ENCODE measurements around the gene POLA1. TPM values are rescaled to one million over a fixed set of nuclear protein-coding genes. Genes with fewer than 3 reads are reported as not detected.

The POLA1 gene
- total and polyA plus RNA-seq, 7 experiments from 2014 or later = 4.1 to 26.6 (median 6.5) TPM

- POLR2A ChIA-PET = no interaction called here
- Mint-ChIP-seq H3K27ac (no peak overlapping the region), H3K4me3 (no peak overlapping the region), H3K27me3 (no peaks in the 10 kb centered on the region), H3K4me1 (no peaks in the 10 kb centered on the region), H3K36me3 (peaks cover 0 to 5% (median 0%) of the 10 kb centered on the region in 5 donors), H3K9me3 (no peaks in the 10 kb centered on the region)
- CTCF ChIA-PET = interaction anchor here (1.3 kb wide), 1 partner anchor 305 kb away, joined by 9 read pairs; no protein-coding TSS in a partner anchor
- Histone ChIP-seq H3K27me3 (ENCODE audit: control insufficient read depth in 2 of 2, insufficient read depth in 2 of 2, low read length in 2 of 2) (no peaks in the 10 kb centered on the region), H3K4me3 (ENCODE audit: low read length) (no peak overlapping the region), H3K9me3 (ENCODE audit: control insufficient read depth in 2 of 3, low read length in 3 of 3) (no peaks in the 10 kb centered on the region), H3K4me1 (ENCODE audit: control insufficient read depth in 2 of 2, insufficient read depth in 2 of 2, low read length in 2 of 2) (no peaks in the 10 kb centered on the region), H3K27ac (ENCODE audit: low read depth, low read length) (no peak overlapping the region), H3K36me3 (ENCODE audit: control insufficient read depth in 2 of 3, insufficient read depth in 3 of 3, low read length in 3 of 3) (no peaks in the 10 kb centered on the region)
- intact Hi-C loops (cut with micrococcal nuclease) = loop anchor here (5.0 kb wide), 2 partner anchors 168 to 183 kb away; no protein-coding TSS in a partner anchor
- no peak for DNase-seq
- no peak for ATAC-seq
Observed at GRCh38 chrX:24839331-24839730, 145.6 kb downstream of the POLA1 start.

DNA sequence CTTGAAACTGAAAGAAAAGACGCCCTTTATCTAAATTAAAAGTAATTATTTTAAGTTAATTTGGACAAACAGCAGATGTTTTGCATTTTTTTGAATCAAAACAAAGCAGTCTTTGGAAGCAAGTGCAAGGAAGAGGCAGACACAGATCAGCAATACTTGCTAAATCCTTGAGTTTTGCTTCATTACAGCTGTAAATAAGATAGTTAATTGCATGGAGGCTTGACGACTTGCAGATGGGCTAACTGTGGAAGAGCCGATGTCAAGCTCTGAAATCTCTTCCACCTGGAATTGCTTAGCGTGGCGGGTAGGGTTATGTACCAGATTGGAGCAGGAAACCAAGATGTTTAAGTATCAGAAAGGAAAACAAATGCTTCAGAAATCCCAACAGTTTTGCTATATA, 148.8 kb downstream of the POLA1 start:
- CTCF ChIA-PET = no interaction called here
- ATAC-seq (no peak), DNase-seq (no peak)
- H3K27ac ChIP-seq (ENCODE audit: low read depth, low read length) = no peak overlapping the region
- POLR2A ChIA-PET = no interaction called here
- no peaks in the 10 kb centered on the region for H3K4me1 ChIP-seq (ENCODE audit: control insufficient read depth in 2 of 2, insufficient read depth in 2 of 2, low read length in 2 of 2)
- intact Hi-C loops (cut with micrococcal nuclease) = no loop called here
- H3K4me3 Mint-ChIP-seq = no peak overlapping the region
- peaks cover 0 to 12% (median under 1%) of the 10 kb centered on the region in 5 donors for H3K36me3 Mint-ChIP-seq
- no peak overlapping the region for H3K4me3 ChIP-seq (ENCODE audit: low read length)
- H3K4me1 Mint-ChIP-seq = no peaks in the 10 kb centered on the region
- no peak overlapping the region for H3K27ac Mint-ChIP-seq
- no peaks in the 10 kb centered on the region for H3K27me3 Mint-ChIP-seq
- H3K9me3 ChIP-seq (ENCODE audit: control insufficient read depth in 2 of 3, low read length in 3 of 3) = no peaks in the 10 kb centered on the region
- no peaks in the 10 kb centered on the region for H3K36me3 ChIP-seq (ENCODE audit: control insufficient read depth in 2 of 3, insufficient read depth in 3 of 3, low read length in 3 of 3)
- no peaks in the 10 kb centered on the region for H3K27me3 ChIP-seq (ENCODE audit: control insufficient read depth in 2 of 2, insufficient read depth in 2 of 2, low read length in 2 of 2)
- no peaks in the 10 kb centered on the region for H3K9me3 Mint-ChIP-seq

DNA sequence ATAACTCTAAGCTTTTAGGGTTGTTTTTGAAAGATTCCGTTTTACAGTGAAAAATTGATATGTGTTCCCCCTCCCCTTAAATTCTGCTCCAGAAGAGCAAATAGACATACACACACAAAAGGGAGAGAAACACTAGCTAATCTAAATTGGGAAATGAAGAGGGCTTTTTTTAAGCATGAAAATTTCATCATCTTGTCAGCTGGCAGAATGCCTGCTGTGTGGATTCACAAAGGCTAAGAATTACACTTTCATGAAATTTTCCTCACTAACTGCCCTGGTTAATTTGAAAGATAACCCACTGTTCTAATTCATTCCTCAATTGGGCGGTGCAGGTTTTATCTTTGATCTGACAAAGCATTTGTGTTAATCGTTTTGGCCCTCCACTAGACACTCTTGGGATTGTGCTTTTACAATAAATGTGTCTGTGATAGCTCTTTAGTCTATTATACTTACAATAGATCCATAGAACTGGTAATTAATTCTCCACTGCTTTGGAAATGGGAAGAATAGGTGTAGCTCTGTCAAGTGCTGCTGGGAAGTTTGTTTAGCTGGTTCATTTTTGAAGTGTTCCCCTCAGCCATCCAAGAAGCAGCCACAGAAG, 152.9 kb downstream of the POLA1 start:
- Mint-ChIP-seq H3K4me1 (no peaks in the 10 kb centered on the region), H3K9me3 (no peaks in the 10 kb centered on the region), H3K27me3 (no peaks in the 10 kb centered on the region), H3K36me3 (peaks cover 0 to 14% (median 5%) of the 10 kb centered on the region in 5 donors), H3K27ac (no peak overlapping the region), H3K4me3 (no peak overlapping the region)
- CTCF ChIA-PET = interaction anchor here (1.4 kb wide), 1 partner anchor 9 kb away, joined by 3 read pairs; no protein-coding TSS in a partner anchor
- Histone ChIP-seq H3K27ac (ENCODE audit: low read depth, low read length) (no peak overlapping the region), H3K27me3 (ENCODE audit: control insufficient read depth in 2 of 2, insufficient read depth in 2 of 2, low read length in 2 of 2) (no peaks in the 10 kb centered on the region), H3K36me3 (ENCODE audit: control insufficient read depth in 2 of 3, insufficient read depth in 3 of 3, low read length in 3 of 3) (peaks cover 0 to 3% (median 0%) of the 10 kb centered on the region in 3 experiments), H3K4me3 (ENCODE audit: low read length) (no peak overlapping the region), H3K4me1 (ENCODE audit: control insufficient read depth in 2 of 2, insufficient read depth in 2 of 2, low read length in 2 of 2) (no peaks in the 10 kb centered on the region), H3K9me3 (ENCODE audit: control insufficient read depth in 2 of 3, low read length in 3 of 3) (no peaks in the 10 kb centered on the region)
- POLR2A ChIA-PET = no interaction called here
- DNase-seq = no peak
- ATAC-seq = no peak
- intact Hi-C loops (cut with micrococcal nuclease) = no loop called here

GRCh38 chrX:24851289-24851688, 157.6 kb downstream of the POLA1 start:
- H3K27me3 ChIP-seq (ENCODE audit: control insufficient read depth in 2 of 2, insufficient read depth in 2 of 2, low read length in 2 of 2) = no peaks in the 10 kb centered on the region
- H3K9me3 ChIP-seq (ENCODE audit: control insufficient read depth in 2 of 3, low read length in 3 of 3) = no peaks in the 10 kb centered on the region
- ATAC-seq (no peak), DNase-seq (no peak)
- peaks cover 0 to 3% (median 0%) of the 10 kb centered on the region in 3 experiments for H3K36me3 ChIP-seq (ENCODE audit: control insufficient read depth in 2 of 3, insufficient read depth in 3 of 3, low read length in 3 of 3)
- H3K27ac Mint-ChIP-seq = no peak overlapping the region
- peaks cover 0 to 26% (median 10%) of the 10 kb centered on the region in 5 donors for H3K36me3 Mint-ChIP-seq
- no peak overlapping the region for H3K27ac ChIP-seq (ENCODE audit: low read depth, low read length)
- H3K27me3 Mint-ChIP-seq = no peaks in the 10 kb centered on the region
- H3K4me1 ChIP-seq (ENCODE audit: control insufficient read depth in 2 of 2, insufficient read depth in 2 of 2, low read length in 2 of 2) = no peaks in the 10 kb centered on the region
- ChIA-PET CTCF (no interaction called here), POLR2A (no interaction called here)
- no peak overlapping the region for H3K4me3 ChIP-seq (ENCODE audit: low read length)
- intact Hi-C loops (cut with micrococcal nuclease) = no loop called here
- no peak overlapping the region for H3K4me3 Mint-ChIP-seq
- no peaks in the 10 kb centered on the region for H3K4me1 Mint-ChIP-seq
- H3K9me3 Mint-ChIP-seq = no peaks in the 10 kb centered on the region

- intact Hi-C loops (cut with micrococcal nuclease) = no loop called here
- Histone ChIP-seq H3K4me1 (ENCODE audit: control insufficient read depth in 2 of 2, insufficient read depth in 2 of 2, low read length in 2 of 2) (no peaks in the 10 kb centered on the region), H3K27ac (ENCODE audit: low read depth, low read length) (no peak overlapping the region), H3K9me3 (ENCODE audit: control insufficient read depth in 2 of 3, low read length in 3 of 3) (no peaks in the 10 kb centered on the region), H3K4me3 (ENCODE audit: low read length) (no peak overlapping the region), H3K27me3 (ENCODE audit: control insufficient read depth in 2 of 2, insufficient read depth in 2 of 2, low read length in 2 of 2) (no peaks in the 10 kb centered on the region), H3K36me3 (ENCODE audit: control insufficient read depth in 2 of 3, insufficient read depth in 3 of 3, low read length in 3 of 3) (peaks cover 0 to 3% (median 0%) of the 10 kb centered on the region in 3 experiments)
- ATAC-seq (no peak), DNase-seq (no peak)
- Mint-ChIP-seq H3K4me1 (no peaks in the 10 kb centered on the region), H3K4me3 (no peak overlapping the region), H3K36me3 (peaks cover 0 to 26% (median 10%) of the 10 kb centered on the region in 5 donors), H3K9me3 (no peaks in the 10 kb centered on the region), H3K27me3 (no peaks in the 10 kb centered on the region), H3K27ac (no peak overlapping the region)
- ChIA-PET CTCF (no interaction called here), POLR2A (no interaction called here)
Observed at GRCh38 chrX:24851780-24852179, 158.1 kb downstream of the POLA1 start.

GRCh38 chrX:24858004-24858746, 164.5 kb downstream of the POLA1 start:
- peaks cover 0 to 2% (median 0%) of the 10 kb centered on the region in 7 donors for H3K4me1 Mint-ChIP-seq

More at GRCh38 chrX:24858004-24858746, 164.5 kb downstream of the POLA1 start:
- Histone ChIP-seq H3K4me3 (ENCODE audit: low read length) (no peak overlapping the region), H3K9me3 (ENCODE audit: control insufficient read depth in 2 of 3, low read length in 3 of 3) (no peaks in the 10 kb centered on the region), H3K27ac (ENCODE audit: low read depth, low read length) (no peak overlapping the region), H3K27me3 (ENCODE audit: control insufficient read depth in 2 of 2, insufficient read depth in 2 of 2, low read length in 2 of 2) (no peaks in the 10 kb centered on the region), H3K4me1 (ENCODE audit: control insufficient read depth in 2 of 2, insufficient read depth in 2 of 2, low read length in 2 of 2) (no peaks in the 10 kb centered on the region), H3K36me3 (ENCODE audit: control insufficient read depth in 2 of 3, insufficient read depth in 3 of 3, low read length in 3 of 3) (no peaks in the 10 kb centered on the region)
- ChIA-PET POLR2A (no interaction called here), CTCF (no interaction called here)
- Mint-ChIP-seq H3K4me3 (no peak overlapping the region), H3K27ac (no peak overlapping the region), H3K36me3 (peaks cover 0 to 13% (median 3%) of the 10 kb centered on the region in 5 donors), H3K9me3 (peaks cover 0 to 2% (median 0%) of the 10 kb centered on the region in 11 donors), H3K27me3 (no peaks in the 10 kb centered on the region)
- DNase-seq = no peak
- ATAC-seq = no peak
- intact Hi-C loops (cut with micrococcal nuclease) = no loop called here

Measured in naive thymus-derived CD4-positive, alpha-beta T cell (primary cell).